Activated CD4-positive, alpha-beta T cell treated with anti-CD3 and anti-CD28 coated beads for 48 hours (primary cell): Measurements from ENCODE around the gene TLL1.

Experiments used
- DNase-seq: peaks from one replicate; pipeline ENCODE4 v3.0.0-alpha.2; 2020

TLL1 gene

GRCh38 chr4:165905405-165906027, 32.5 kb downstream of the TLL1 start:
- no peak for DNase-seq

- no peak for DNase-seq
These were observed 33.2 kb downstream of the TLL1 start for GRCh38 chr4:165906272-165906671.

GRCh38 chr4:165909947-165910346, 36.9 kb downstream of the TLL1 start:
- DNase-seq = no peak

- DNase-seq = no peak
These were observed 42.2 kb downstream of the TLL1 start for GRCh38 chr4:165915215-165915614.

GRCh38 chr4:165921546-165921945, 48.5 kb downstream of the TLL1 start:
- DNase-seq = no peak

- DNase-seq = no peak
These were observed 49.7 kb downstream of the TLL1 start for GRCh38 chr4:165922747-165923146.

- no peak for DNase-seq
These were observed 53.3 kb downstream of the TLL1 start for GRCh38 chr4:165926307-165926706.

- no peak for DNase-seq
These were observed 54.3 kb downstream of the TLL1 start for GRCh38 chr4:165927366-165927765.

- DNase-seq = no peak
These were observed 54.8 kb downstream of the TLL1 start for GRCh38 chr4:165927815-165928214.

- no peak for DNase-seq
These were observed 55.6 kb downstream of the TLL1 start for GRCh38 chr4:165928601-165929000.

- no peak for DNase-seq
These were observed 56.6 kb downstream of the TLL1 start for GRCh38 chr4:165929662-165930061.

- no peak for DNase-seq
These were observed 58.7 kb downstream of the TLL1 start for GRCh38 chr4:165931741-165932140.

GRCh38 chr4:165944900-165945299, 71.9 kb downstream of the TLL1 start:
- no peak for DNase-seq

GRCh38 chr4:165945991-165946390, 73.0 kb downstream of the TLL1 start:
- no peak for DNase-seq

GRCh38 chr4:165947019-165947418, 74.0 kb downstream of the TLL1 start:
- no peak for DNase-seq

- no peak for DNase-seq
These were observed 80.1 kb downstream of the TLL1 start for GRCh38 chr4:165953181-165953580.

- DNase-seq = no peak
These were observed 90.6 kb downstream of the TLL1 start for GRCh38 chr4:165963621-165964020.

- no peak for DNase-seq
These were observed 91.6 kb downstream of the TLL1 start for GRCh38 chr4:165964591-165964990.

GRCh38 chr4:165965503-165965902, 92.5 kb downstream of the TLL1 start:
- DNase-seq = no peak

GRCh38 chr4:165966833-165967232, 93.8 kb downstream of the TLL1 start:
- DNase-seq = no peak

- no peak for DNase-seq
These were observed 94.4 kb downstream of the TLL1 start for GRCh38 chr4:165967486-165967885.

- no peak for DNase-seq
These were observed 97.8 kb downstream of the TLL1 start for GRCh38 chr4:165970703-165971420.

GRCh38 chr4:165971446-165971845, 98.4 kb downstream of the TLL1 start:
- no peak for DNase-seq

GRCh38 chr4:165971933-165972332, 98.9 kb downstream of the TLL1 start:
- DNase-seq = no peak

GRCh38 chr4:165972747-165973146, 99.7 kb downstream of the TLL1 start:
- no peak for DNase-seq
